ENCODE data around the gene C19orf85. TPM values are rescaled to one million over a fixed set of nuclear protein-coding genes. Genes with fewer than 3 reads are reported as not detected.
A peak's percentile ranks its signal among the peaks of the same experiment; 100 is the strongest.

Gene C19orf85
- total RNA-seq, 1 experiment from 2014 or later: 0.23 TPM

DNA sequence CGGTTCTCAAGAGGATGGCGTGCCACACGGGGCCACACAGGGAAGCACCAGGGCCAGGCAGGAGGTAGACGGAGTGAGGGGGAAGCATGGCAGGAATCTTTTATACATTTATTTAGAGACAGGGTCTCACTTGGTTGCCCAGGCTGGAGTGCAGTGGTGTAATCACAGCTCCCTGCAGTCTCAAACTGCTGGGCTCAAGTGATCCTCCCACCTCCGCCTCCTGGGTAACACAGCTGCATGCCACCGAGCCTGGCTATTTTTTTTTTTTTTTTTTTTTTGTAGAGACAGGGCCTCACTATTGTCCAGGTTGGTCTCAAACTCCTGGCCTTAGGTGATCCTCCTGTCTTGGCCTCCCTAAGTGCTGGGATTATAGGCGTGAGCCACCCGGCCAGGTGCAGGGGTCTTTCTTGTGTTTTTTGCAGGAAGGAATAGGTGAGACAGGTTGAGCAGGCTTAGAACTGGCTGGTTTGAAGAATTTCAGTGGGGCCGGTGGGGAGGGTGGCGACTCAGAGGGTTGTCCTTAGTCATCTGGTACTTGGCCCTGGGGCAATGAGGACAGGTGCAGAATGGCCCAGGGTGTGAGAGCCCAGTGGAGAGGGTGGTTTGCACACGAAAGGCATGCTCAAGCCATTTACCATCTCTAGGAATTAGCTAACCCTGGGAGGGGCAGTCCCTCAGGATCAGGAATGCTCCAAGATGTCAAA, 31.2 kb upstream of the C19orf85 start:
- TF ChIP-seq, protein P1, sequence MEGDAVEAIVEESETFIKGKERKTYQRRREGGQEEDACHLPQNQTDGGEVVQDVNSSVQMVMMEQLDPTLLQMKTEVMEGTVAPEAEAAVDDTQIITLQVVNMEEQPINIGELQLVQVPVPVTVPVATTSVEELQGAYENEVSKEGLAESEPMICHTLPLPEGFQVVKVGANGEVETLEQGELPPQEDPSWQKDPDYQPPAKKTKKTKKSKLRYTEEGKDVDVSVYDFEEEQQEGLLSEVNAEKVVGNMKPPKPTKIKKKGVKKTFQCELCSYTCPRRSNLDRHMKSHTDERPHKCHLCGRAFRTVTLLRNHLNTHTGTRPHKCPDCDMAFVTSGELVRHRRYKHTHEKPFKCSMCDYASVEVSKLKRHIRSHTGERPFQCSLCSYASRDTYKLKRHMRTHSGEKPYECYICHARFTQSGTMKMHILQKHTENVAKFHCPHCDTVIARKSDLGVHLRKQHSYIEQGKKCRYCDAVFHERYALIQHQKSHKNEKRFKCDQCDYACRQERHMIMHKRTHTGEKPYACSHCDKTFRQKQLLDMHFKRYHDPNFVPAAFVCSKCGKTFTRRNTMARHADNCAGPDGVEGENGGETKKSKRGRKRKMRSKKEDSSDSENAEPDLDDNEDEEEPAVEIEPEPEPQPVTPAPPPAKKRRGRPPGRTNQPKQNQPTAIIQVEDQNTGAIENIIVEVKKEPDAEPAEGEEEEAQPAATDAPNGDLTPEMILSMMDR (IDR thresholded peaks at IDR 0.05; ENCODE audit: unreplicated experiment): no peak
- no TSS peak for BruUV-seq (replicated peaks)
- H3K27me3 Mint-ChIP-seq (ENCODE audit: insufficient read depth, unreplicated experiment): no peaks in the 10 kb centered on the region
- DNase-seq (ENCODE audit: unreplicated experiment): no peak
- ChIA-PET CTCF (interaction anchor here (0.6 to 6.2 kb wide), 4 partner anchors 9 to 336 kb away, joined by 3 to 51 read pairs (median 14); no protein-coding TSS in a partner anchor), POLR2A (interaction anchor here (0.7 to 0.8 kb wide), 2 partner anchors 9 to 344 kb away, joined by 3 to 4 read pairs; no protein-coding TSS in a partner anchor)
- no peak overlapping the region for H3K27ac Mint-ChIP-seq (ENCODE audit: low read depth, unreplicated experiment)
- H3K4me3 Mint-ChIP-seq (ENCODE audit: unreplicated experiment): no peak overlapping the region
- peaks cover 17% of the 10 kb centered on the region for H3K4me1 Mint-ChIP-seq (ENCODE audit: insufficient read depth, unreplicated experiment)
- no peaks in the 10 kb centered on the region for H3K9me3 Mint-ChIP-seq (ENCODE audit: unreplicated experiment)
- intact Hi-C loops (cut with micrococcal nuclease): no loop called here
- peaks cover 5% of the 10 kb centered on the region for H3K36me3 Mint-ChIP-seq (ENCODE audit: insufficient read depth, unreplicated experiment)

DNA sequence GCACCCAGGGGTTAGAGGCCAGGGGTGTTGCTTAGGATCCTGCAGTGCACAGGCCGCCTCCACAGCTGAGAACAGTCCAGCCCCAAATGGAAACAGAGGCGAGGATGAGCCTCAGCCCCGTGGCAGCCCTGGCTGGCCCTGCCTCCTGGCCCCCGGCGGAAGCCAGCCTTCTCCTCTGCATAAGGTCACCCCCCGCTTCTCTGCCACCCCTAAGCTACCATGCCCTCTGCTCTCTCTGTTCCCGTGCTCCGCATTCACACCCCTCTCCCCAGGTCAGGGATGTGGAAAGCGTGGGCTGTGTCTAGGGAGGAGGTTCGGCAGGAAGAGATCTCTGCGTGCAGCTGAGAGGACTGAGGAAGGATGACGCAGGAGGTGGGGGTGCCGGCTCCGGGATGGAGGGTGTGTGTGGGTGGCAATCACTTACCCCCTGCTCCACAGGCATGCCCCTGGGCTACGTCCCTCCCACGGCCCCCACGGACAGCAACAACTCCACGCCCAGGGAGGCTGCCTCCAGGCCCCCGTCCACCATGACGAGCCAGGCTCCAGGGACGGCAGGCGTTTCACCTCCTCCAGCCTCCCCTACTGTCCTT, 29.7 kb upstream of the C19orf85 start:
- TF ChIP-seq, protein P1 (IDR thresholded peaks at IDR 0.05; ENCODE audit: unreplicated experiment): no peak
- H3K4me3 Mint-ChIP-seq (ENCODE audit: unreplicated experiment): no peak overlapping the region
- intact Hi-C loops (cut with micrococcal nuclease): no loop called here
- H3K9me3 Mint-ChIP-seq (ENCODE audit: unreplicated experiment): no peaks in the 10 kb centered on the region
- DNase-seq (ENCODE audit: unreplicated experiment): peak; percentile 19
- H3K4me1 Mint-ChIP-seq (ENCODE audit: insufficient read depth, unreplicated experiment): peaks cover 17% of the 10 kb centered on the region
- H3K27me3 Mint-ChIP-seq (ENCODE audit: insufficient read depth, unreplicated experiment): no peaks in the 10 kb centered on the region
- ChIA-PET CTCF (interaction anchor here (0.7 to 6.2 kb wide), 7 partner anchors 11 to 203 kb away, joined by 3 to 51 read pairs (median 3); partner anchors contain the start of gene U2AF2), POLR2A (no interaction called here)
- H3K27ac Mint-ChIP-seq (ENCODE audit: low read depth, unreplicated experiment): no peak overlapping the region
- no TSS peak for BruUV-seq (replicated peaks)
- peaks cover 5% of the 10 kb centered on the region for H3K36me3 Mint-ChIP-seq (ENCODE audit: insufficient read depth, unreplicated experiment)

DNA sequence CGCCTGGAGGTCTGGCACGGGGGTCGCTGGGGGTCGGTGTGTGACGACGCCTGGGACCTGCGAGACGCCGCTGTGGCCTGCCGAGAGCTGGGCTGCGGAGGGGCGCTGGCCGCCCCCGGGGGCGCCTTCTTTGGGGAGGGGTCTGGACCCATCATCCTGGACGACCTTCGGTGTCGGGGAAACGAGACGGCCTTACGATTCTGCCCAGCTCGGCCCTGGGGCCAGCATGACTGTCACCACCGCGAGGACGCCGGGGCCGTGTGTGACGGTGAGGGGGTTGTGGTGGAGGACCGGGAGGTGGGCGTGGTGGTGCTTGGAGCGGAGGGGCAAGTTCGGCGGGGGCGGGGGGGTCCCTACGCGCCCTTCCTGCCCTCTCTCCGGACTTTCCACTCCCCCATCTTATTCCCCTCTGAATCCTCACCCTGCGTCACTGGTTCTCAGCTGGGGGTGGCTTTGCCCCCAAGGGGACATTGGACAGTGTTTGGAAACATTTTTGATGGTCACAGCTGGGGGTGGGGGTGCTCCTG, 29.2 kb upstream of the C19orf85 start:
- intact Hi-C loops (cut with micrococcal nuclease): no loop called here
- CTCF ChIA-PET: interaction anchor here (1.2 to 6.2 kb wide), 2 partner anchors 11 to 27 kb away, joined by 3 to 51 read pairs; no protein-coding TSS in a partner anchor
- TF ChIP-seq, protein P1 (IDR thresholded peaks at IDR 0.05; ENCODE audit: unreplicated experiment): no peak
- H3K27ac Mint-ChIP-seq (ENCODE audit: low read depth, unreplicated experiment): no peak overlapping the region
- no TSS peak for BruUV-seq (replicated peaks)
- peaks cover 5% of the 10 kb centered on the region for H3K36me3 Mint-ChIP-seq (ENCODE audit: insufficient read depth, unreplicated experiment)
- POLR2A ChIA-PET: no interaction called here
- no peaks in the 10 kb centered on the region for H3K27me3 Mint-ChIP-seq (ENCODE audit: insufficient read depth, unreplicated experiment)
- no peaks in the 10 kb centered on the region for H3K9me3 Mint-ChIP-seq (ENCODE audit: unreplicated experiment)
- no peak for DNase-seq (ENCODE audit: unreplicated experiment)
- peaks cover 17% of the 10 kb centered on the region for H3K4me1 Mint-ChIP-seq (ENCODE audit: insufficient read depth, unreplicated experiment)
- H3K4me3 Mint-ChIP-seq (ENCODE audit: unreplicated experiment): no peak overlapping the region

DNA sequence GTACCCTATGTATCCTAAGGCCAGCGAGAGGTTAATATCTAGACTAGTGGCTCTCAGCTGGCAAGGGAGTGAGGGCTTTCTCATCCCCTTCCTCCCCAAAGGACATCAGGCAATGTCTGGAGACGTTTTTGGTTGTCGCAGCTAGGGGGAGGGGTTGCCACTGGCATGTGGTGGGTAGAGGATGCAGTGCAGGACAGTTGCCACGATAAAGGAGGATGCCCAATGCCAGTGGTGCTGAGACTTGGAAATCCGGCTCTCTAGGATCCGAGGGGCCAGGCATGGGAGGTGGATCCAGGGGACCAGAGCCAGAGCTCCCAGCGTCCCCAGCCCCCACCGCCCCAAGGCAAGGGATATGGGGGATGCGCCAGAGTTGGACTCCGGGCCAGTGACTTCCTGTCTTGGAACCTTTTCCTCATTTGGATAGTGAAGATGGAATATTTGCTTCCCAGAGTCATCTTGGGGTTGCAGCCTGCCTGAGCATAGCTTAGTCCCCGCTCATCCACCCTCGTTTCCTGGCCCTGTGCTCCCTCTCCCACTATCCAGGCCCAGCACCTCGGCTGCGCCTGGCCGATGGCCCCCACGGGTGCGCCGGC, 28.6 kb upstream of the C19orf85 start:
- no peak for DNase-seq (ENCODE audit: unreplicated experiment)
- Mint-ChIP-seq H3K9me3 (ENCODE audit: unreplicated experiment) (no peaks in the 10 kb centered on the region), H3K4me3 (ENCODE audit: unreplicated experiment) (no peak overlapping the region), H3K36me3 (ENCODE audit: insufficient read depth, unreplicated experiment) (peaks cover 5% of the 10 kb centered on the region), H3K27me3 (ENCODE audit: insufficient read depth, unreplicated experiment) (no peaks in the 10 kb centered on the region), H3K27ac (ENCODE audit: low read depth, unreplicated experiment) (no peak overlapping the region), H3K4me1 (ENCODE audit: insufficient read depth, unreplicated experiment) (peaks cover 17% of the 10 kb centered on the region)
- no TSS peak for BruUV-seq (replicated peaks)
- POLR2A ChIA-PET: no interaction called here
- intact Hi-C loops (cut with micrococcal nuclease): no loop called here
- TF ChIP-seq, protein P1 (IDR thresholded peaks at IDR 0.05; ENCODE audit: unreplicated experiment): no peak
- CTCF ChIA-PET: interaction anchor here (0.6 to 6.2 kb wide), 3 partner anchors 8 to 26 kb away, joined by 3 to 51 read pairs (median 11); no protein-coding TSS in a partner anchor

Measured in MCF 10A (cell line).